Measurements from ENCODE around the gene ROS1.
"Not testable (repeated sequence)": the region's sequence is repeated elsewhere in the genome, so short reads cannot be mapped to it uniquely, and the experiment has no call there.

Gene ROS1

DNA sequence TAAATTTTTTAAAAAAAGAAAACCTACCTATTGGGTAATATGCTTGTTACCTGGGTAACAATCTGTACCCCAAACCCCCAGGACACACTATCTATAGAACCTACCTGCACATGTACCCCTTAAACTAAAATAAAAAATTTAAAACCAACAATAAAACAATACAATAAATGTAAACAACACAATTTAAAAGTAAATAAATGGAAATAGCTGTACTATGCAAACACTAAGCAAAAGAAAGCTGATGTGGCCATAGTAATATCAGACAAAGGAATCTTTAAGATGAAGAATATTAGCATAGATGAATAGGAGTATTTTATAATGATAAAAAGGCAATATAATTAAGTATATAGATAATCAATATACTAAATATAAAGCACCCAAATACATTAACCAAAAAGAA lies 50.3 kb downstream of the ROS1 start:
- Histone ChIP-seq H3K4me3 (replicated peaks; ENCODE audit: low read depth, low read length) (no peak overlapping the region), H3K36me3 (ENCODE audit: control insufficient read depth, insufficient read depth, low read length) (no peaks in the 10 kb centered on the region), H3K27me3 (replicated peaks; ENCODE audit: control insufficient read depth, insufficient read depth, low read length) (no peaks in the 10 kb centered on the region)
- no peak for DNase-seq (ENCODE audit: extremely low read depth, insufficient read length)
- no peak for TF ChIP-seq CTCF (IDR thresholded peaks at IDR 0.05; ENCODE audit: insufficient read depth, low read length, poor library complexity, severe bottlenecking)

DNA sequence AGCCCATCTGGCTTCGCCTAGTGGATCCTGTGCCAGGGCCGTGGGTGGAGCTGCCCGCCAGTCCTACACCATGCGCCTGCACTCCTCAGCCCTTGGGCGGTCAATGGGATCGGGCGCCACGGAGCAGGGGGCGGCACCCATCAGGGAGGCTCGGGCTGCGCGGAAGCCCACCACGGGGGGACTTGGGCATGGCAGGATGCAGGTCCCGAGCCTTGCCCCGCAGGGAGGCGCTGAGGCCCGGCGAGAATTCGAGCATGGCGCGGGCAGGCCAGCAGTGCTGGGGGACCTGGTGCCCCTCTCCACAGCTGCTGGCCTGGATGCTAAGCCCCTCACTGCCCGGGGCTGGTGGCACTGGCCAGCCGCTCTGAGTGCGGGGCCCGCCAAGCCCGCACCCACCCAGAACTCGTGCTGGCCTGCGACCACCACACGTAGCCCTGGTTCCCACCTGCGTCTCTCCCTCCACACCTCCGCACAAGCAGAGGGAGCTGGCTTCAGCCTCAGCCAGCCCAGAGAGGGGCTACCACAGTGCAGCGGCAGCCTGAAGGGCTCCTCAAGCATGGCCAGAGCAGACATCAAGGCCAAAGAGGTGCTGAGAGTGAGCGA lies 52.4 kb downstream of the ROS1 start:
- TF ChIP-seq CTCF (IDR thresholded peaks at IDR 0.05; ENCODE audit: insufficient read depth, low read length, poor library complexity, severe bottlenecking), result no peak
- no peaks in the 10 kb centered on the region for H3K36me3 ChIP-seq (ENCODE audit: control insufficient read depth, insufficient read depth, low read length)
- H3K27me3 ChIP-seq (replicated peaks; ENCODE audit: control insufficient read depth, insufficient read depth, low read length), result no peaks in the 10 kb centered on the region
- H3K4me3 ChIP-seq (replicated peaks; ENCODE audit: low read depth, low read length), result no peak overlapping the region
- no peak for DNase-seq (ENCODE audit: extremely low read depth, insufficient read length)

- DNase-seq (ENCODE audit: extremely low read depth, insufficient read length); H3K27me3 ChIP-seq (replicated peaks; ENCODE audit: control insufficient read depth, insufficient read depth, low read length); H3K4me3 ChIP-seq (replicated peaks; ENCODE audit: low read depth, low read length); H3K36me3 ChIP-seq (ENCODE audit: control insufficient read depth, insufficient read depth, low read length): not testable (repeated sequence)
Measured at GRCh38 chr6:117372289-117372688, 53.5 kb downstream of the ROS1 start.

- DNase-seq (ENCODE audit: extremely low read depth, insufficient read length), result no peak
- TF ChIP-seq CTCF (IDR thresholded peaks at IDR 0.05; ENCODE audit: insufficient read depth, low read length, poor library complexity, severe bottlenecking), result no peak
Measured at GRCh38 chr6:117371492-117371891, 54.2 kb downstream of the ROS1 start.

DNA sequence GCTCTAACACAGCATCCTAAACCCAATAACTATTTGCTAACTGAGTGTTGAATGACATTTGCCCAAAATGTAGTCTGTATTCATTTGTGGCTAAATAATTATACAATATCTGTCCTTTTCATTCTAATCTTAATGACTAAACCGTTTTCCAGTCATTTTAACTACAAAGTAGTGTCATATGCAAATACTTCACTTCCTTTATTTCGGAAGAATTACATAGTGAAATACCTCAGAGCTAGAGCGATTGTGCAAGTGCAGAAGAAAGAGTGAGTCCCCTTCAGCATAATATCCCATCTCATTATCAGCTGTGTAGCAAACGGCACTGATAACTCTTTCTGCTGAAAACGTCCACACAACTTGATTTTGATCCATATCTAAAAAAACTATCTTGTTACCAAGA lies 66.2 kb downstream of the ROS1 start:
- no peak for TF ChIP-seq CTCF (IDR thresholded peaks at IDR 0.05; ENCODE audit: insufficient read depth, low read length, poor library complexity, severe bottlenecking)
- H3K36me3 ChIP-seq (ENCODE audit: control insufficient read depth, insufficient read depth, low read length), result no peaks in the 10 kb centered on the region
- H3K4me3 ChIP-seq (replicated peaks; ENCODE audit: low read depth, low read length), result no peak overlapping the region
- H3K27me3 ChIP-seq (replicated peaks; ENCODE audit: control insufficient read depth, insufficient read depth, low read length), result no peaks in the 10 kb centered on the region
- no peak for DNase-seq (ENCODE audit: extremely low read depth, insufficient read length)

More at GRCh38 chr6:117371492-117371891, 54.2 kb downstream of the ROS1 start:
- H3K27me3 ChIP-seq (replicated peaks; ENCODE audit: control insufficient read depth, insufficient read depth, low read length), result no peaks in the 10 kb centered on the region
- H3K4me3 ChIP-seq (replicated peaks; ENCODE audit: low read depth, low read length), result no peak overlapping the region
- no peaks in the 10 kb centered on the region for H3K36me3 ChIP-seq (ENCODE audit: control insufficient read depth, insufficient read depth, low read length)

GRCh38 chr6:117354671-117355070 lies 71.1 kb downstream of the ROS1 start:
- TF ChIP-seq CTCF (IDR thresholded peaks at IDR 0.05; ENCODE audit: insufficient read depth, low read length, poor library complexity, severe bottlenecking), result no peak
- no peak for DNase-seq (ENCODE audit: extremely low read depth, insufficient read length)
- no peaks in the 10 kb centered on the region for H3K27me3 ChIP-seq (replicated peaks; ENCODE audit: control insufficient read depth, insufficient read depth, low read length)
- no peak overlapping the region for H3K4me3 ChIP-seq (replicated peaks; ENCODE audit: low read depth, low read length)
- no peaks in the 10 kb centered on the region for H3K36me3 ChIP-seq (ENCODE audit: control insufficient read depth, insufficient read depth, low read length)
